Neural cell (in vitro differentiated cells): ENCODE results near the gene FAM186B. TPM values are rescaled to one million over a fixed set of nuclear protein-coding genes. Genes with fewer than 3 reads are reported as not detected.

Experiments used
- H2AFZ ChIP-seq: fragments of 200-600, 300-800 bp; sonication (generic), shearing (Covaris generic); 2 replicates; pipeline ENCODE4 v1.6.0; 2014; ENCODE audit warnings: low read depth, mild to moderate bottlenecking, antibody characterized with exemption, low read length, moderate library complexity
- H3F3A ChIP-seq: fragments of 200-600 bp; shearing (Covaris generic); 2 replicates; pipeline ENCODE4 v1.6.1; 2016; ENCODE audit warnings: mild to moderate bottlenecking, moderate library complexity, mixed read lengths, antibody characterized with exemption, low read length; ENCODE audit not compliant: insufficient read depth, poor library complexity, severe bottlenecking
- H3K27ac ChIP-seq: fragments of 200-600, 300-800 bp; sonication (generic), shearing (Covaris generic); 2 replicates; pipeline ENCODE4 v1.5.1; 2014; ENCODE audit warnings: mild to moderate bottlenecking, low read length, moderate library complexity
- H3K27me3 ChIP-seq: fragments of 300-800, 200-600 bp; sonication (generic), shearing (Covaris generic); 2 replicates; pipeline ENCODE4 v1.6.0; 2014; ENCODE audit warnings: mild to moderate bottlenecking, low read depth, low read length, moderate library complexity; ENCODE audit not compliant: insufficient read depth
- H3K36me3 ChIP-seq: fragments of 300-800, 200-600 bp; sonication (generic), shearing (Covaris generic); 2 replicates; pipeline ENCODE4 v1.5.1; 2014; ENCODE audit warnings: mild to moderate bottlenecking, antibody characterized with exemption, low read length, moderate library complexity; ENCODE audit not compliant: insufficient read depth
- H3K4me2 ChIP-seq: fragments of 300-800, 200-600 bp; sonication (generic), shearing (Covaris generic); 2 replicates; pipeline ENCODE4 v1.6.0; 2014; ENCODE audit warnings: mild to moderate bottlenecking, low read length
- H3K4me3 ChIP-seq: fragments of 300-800, 200-600 bp; sonication (generic), shearing (Covaris generic); 2 replicates; pipeline ENCODE4 v1.5.1; 2014; ENCODE audit warnings: mild to moderate bottlenecking, low read length, moderate library complexity
- H3K79me2 ChIP-seq: fragments of 200-600 bp; shearing (Covaris generic); replicated peaks from 2 replicates; pipeline ENCODE4 v1.6.0; 2014; ENCODE audit warnings: mild to moderate bottlenecking, low read length, moderate library complexity; ENCODE audit not compliant: insufficient read depth
- H3K9ac ChIP-seq: fragments of 300-800, 200-600 bp; sonication (generic), shearing (Covaris generic); 2 replicates; pipeline ENCODE4 v1.6.1; 2016; ENCODE audit warnings: mild to moderate bottlenecking, low read length, mixed read lengths
- H3K9me2 ChIP-seq: fragments of 200-600 bp; shearing (Covaris generic); 2 replicates; pipeline ENCODE4 v1.6.1; 2016; ENCODE audit warnings: mild to moderate bottlenecking, low read length, mixed read lengths; ENCODE audit not compliant: insufficient read depth
- H3K9me3 ChIP-seq: fragments of 200-600, 300-800 bp; sonication (generic), shearing (Covaris generic); 2 replicates; pipeline ENCODE4 v1.6.1; 2016; ENCODE audit warnings: mild to moderate bottlenecking, mixed run types, low read length, moderate library complexity, mixed read lengths
- H4K20me1 ChIP-seq: fragments of 200-600 bp; shearing (Covaris generic); 2 replicates; pipeline ENCODE4 v1.6.1; 2016; ENCODE audit warnings: mild to moderate bottlenecking, mixed run types; ENCODE audit not compliant: insufficient read depth
- CTCF ChIP-seq: fragments of 450-650 bp; IDR thresholded peaks from 2 replicates; pipeline ENCODE4 v1.5.1; 2014; ENCODE audit warnings: antibody characterized with exemption, mild to moderate bottlenecking, moderate library complexity; ENCODE audit not compliant: poor library complexity, severe bottlenecking
- EP300 ChIP-seq: fragments of 450-650 bp; conservative IDR thresholded peaks from 2 replicates; pipeline ENCODE4 v1.6.1; 2014; ENCODE audit warnings: antibody characterized with exemption, mild to moderate bottlenecking, moderate library complexity; ENCODE audit not compliant: poor library complexity, severe bottlenecking
- EZH2 ChIP-seq: fragments of 200-600, 300-800 bp; shearing (Covaris generic), sonication (generic); IDR thresholded peaks from 2 replicates; pipeline ENCODE4 v1.6.1; 2014; ENCODE audit warnings: antibody characterized with exemption, low read length, borderline replicate concordance, mild to moderate bottlenecking; ENCODE audit not compliant: insufficient read depth, poor library complexity, severe bottlenecking
- MXI1 ChIP-seq: fragments of 450-650 bp; conservative IDR thresholded peaks from 2 replicates; pipeline ENCODE4 v1.6.1; 2014; ENCODE audit warnings: antibody characterized with exemption, mild to moderate bottlenecking; ENCODE audit not compliant: poor library complexity, severe bottlenecking
- POLR2AphosphoS5 ChIP-seq: IDR thresholded peaks from 2 replicates; pipeline ENCODE4 v1.6.1; 2012
- RAD21 ChIP-seq: fragments of 450-650 bp; conservative IDR thresholded peaks from 2 replicates; pipeline ENCODE4 v1.6.1; 2014; ENCODE audit warnings: antibody characterized with exemption, mild to moderate bottlenecking, moderate library complexity
- REST ChIP-seq: IDR thresholded peaks from 2 replicates; pipeline ENCODE4 v1.6.1; 2012; ENCODE audit warnings: borderline replicate concordance
- SMC3 ChIP-seq: fragments of 450-650 bp; conservative IDR thresholded peaks from 2 replicates; pipeline ENCODE4 v1.6.1; 2014; ENCODE audit warnings: antibody characterized with exemption, mild to moderate bottlenecking, moderate library complexity; ENCODE audit not compliant: poor library complexity
- TAF1 ChIP-seq: IDR thresholded peaks from 2 replicates; pipeline ENCODE4 v1.6.1; 2012; ENCODE audit warnings: low read depth
- polyA plus RNA-seq: library from polyadenylated mRNA; depleted of rRNA; stranded (reverse); fragments of >200 nt; gene quantifications from 2 replicates; pipeline ENCODE4 v1.2.3, GENCODE V29; 2014

Gene FAM186B
- polyA plus RNA-seq, 1 donor from 2014 or later = not detected

GRCh38 chr12:49649445-49649844, 44.0 kb upstream of the FAM186B start:
- no peaks in the 10 kb centered on the region for H3K27me3 ChIP-seq
- no peak for TF ChIP-seq SMC3
- no peak for TF ChIP-seq REST
- TF ChIP-seq CTCF = no peak
- TF ChIP-seq EZH2 = no peak
- TF ChIP-seq RAD21 = no peak
- no peak for TF ChIP-seq EP300
- TF ChIP-seq TAF1 = no peak
- no peak for TF ChIP-seq POLR2AphosphoS5
- TF ChIP-seq MXI1 = no peak

GRCh38 chr12:49648712-49649003, 43.2 kb upstream of the FAM186B start:
- Histone ChIP-seq H3K9me3 (no peaks in the 10 kb centered on the region), H3F3A (no peaks in the 10 kb centered on the region), H3K9me2 (no peaks in the 10 kb centered on the region), H3K4me3 (no peak overlapping the region), H3K79me2 (no peaks in the 10 kb centered on the region), H3K27ac (no peak overlapping the region), H4K20me1 (no peaks in the 10 kb centered on the region), H3K36me3 (no peaks in the 10 kb centered on the region), H3K27me3 (no peaks in the 10 kb centered on the region), H2AFZ (no peak overlapping the region), H3K4me2 (no peak overlapping the region), H3K9ac (no peak overlapping the region)
- TF ChIP-seq RAD21 = no peak
- no peak for TF ChIP-seq SMC3
- no peak for TF ChIP-seq MXI1
- no peak for TF ChIP-seq TAF1
- TF ChIP-seq EZH2 = no peak
- no peak for TF ChIP-seq CTCF
- no peak for TF ChIP-seq REST
- TF ChIP-seq POLR2AphosphoS5 = no peak
- no peak for TF ChIP-seq EP300

More at GRCh38 chr12:49649445-49649844, 44.0 kb upstream of the FAM186B start:
- H3F3A ChIP-seq = no peaks in the 10 kb centered on the region
- H3K36me3 ChIP-seq = no peaks in the 10 kb centered on the region
- H3K4me3 ChIP-seq = no peak overlapping the region
- H3K9me2 ChIP-seq = no peaks in the 10 kb centered on the region
- no peak overlapping the region for H2AFZ ChIP-seq
- H3K27ac ChIP-seq = no peak overlapping the region
- no peaks in the 10 kb centered on the region for H3K9me3 ChIP-seq
- H3K4me2 ChIP-seq = no peak overlapping the region
- no peak overlapping the region for H3K9ac ChIP-seq
- no peaks in the 10 kb centered on the region for H4K20me1 ChIP-seq
- no peaks in the 10 kb centered on the region for H3K79me2 ChIP-seq
